SKM-1 treated with dmso at 0.1 percent for 144 hours (cell line): ENCODE results near the gene LMTK2.
A peak's percentile ranks its signal among the peaks of the same experiment; 100 is the strongest.

Experiments used
- DNase-seq: peaks from one replicate; lab custom pipeline; 2025; ENCODE audit not compliant: unreplicated experiment; lab: John Stamatoyannopoulos, UW

Gene LMTK2

DNA sequence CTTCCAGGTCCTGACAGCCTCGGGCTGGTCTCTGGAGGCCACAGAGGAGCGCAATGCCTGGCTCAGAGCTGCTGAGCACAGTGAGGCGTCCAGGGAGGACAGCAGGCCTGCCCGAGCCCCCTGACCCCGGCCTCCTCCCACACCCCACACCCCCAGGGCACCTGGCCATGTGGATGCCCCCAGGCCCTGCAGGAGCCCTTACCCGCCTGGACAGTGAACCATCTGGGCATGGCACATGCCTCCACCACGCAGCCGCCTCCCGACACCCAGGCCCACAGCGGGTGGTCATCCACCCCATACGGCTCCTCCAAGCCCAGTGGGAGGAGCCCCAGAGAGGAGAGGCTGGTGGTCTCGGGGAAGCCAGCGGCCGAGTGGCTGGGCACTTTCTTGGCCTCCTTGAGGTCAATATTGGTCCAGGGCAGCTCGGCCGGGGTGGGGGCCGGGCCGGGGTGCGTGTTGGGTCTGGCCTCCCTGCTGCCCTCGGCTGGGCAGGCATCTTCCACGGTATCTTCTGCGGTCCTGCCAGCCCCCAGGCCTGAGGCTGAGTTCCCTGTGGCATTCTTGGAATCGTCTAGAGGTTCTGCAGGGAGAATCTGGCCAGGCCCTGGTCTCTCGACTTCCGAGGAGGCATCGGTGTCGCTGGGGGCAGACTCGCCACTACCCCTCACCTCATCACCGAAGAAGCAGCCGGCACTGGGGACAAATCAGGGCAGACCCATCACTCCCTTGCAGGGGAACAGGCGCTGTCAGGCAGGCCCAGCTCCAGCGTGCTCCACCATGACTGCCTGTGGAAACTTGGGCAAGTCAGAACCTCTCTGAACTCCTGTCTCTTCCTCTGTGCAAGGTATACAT, 126.8 kb downstream of the LMTK2 start:
- no peak for DNase-seq

DNA sequence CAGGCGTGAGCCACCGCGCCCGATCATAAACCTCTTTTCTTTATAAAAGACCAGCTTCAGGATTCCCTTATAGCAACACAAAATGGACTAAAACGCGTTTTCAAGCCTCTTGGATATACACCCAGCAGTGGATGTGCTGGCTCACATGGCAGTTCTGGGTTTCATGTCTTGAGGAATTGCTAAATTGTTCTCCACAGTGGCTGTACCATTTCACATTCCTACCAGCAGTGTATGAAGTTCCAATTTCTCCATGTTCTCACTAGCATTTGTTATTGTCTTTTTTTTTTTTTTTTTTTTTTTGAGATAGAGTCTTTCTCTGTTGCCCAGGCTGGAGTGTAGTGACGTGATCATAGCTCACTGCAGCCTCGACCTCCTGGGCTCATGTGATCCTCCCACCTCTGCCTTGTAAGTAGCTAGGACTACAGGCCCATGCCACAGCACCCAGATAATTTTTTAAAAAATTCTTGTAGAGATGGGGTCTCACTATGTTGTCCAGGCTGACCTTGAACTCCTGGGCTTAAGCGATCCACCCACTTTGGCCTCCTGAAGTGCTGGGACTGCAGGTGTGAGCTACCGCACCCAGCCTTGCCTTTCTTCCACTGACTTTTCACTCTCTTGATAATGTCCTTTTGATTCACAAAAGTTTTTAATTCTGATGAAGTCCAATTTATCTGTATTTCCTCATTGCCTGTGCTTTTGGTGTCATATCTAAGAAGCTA, 127.9 kb downstream of the LMTK2 start:
- DNase-seq = no peak

DNA sequence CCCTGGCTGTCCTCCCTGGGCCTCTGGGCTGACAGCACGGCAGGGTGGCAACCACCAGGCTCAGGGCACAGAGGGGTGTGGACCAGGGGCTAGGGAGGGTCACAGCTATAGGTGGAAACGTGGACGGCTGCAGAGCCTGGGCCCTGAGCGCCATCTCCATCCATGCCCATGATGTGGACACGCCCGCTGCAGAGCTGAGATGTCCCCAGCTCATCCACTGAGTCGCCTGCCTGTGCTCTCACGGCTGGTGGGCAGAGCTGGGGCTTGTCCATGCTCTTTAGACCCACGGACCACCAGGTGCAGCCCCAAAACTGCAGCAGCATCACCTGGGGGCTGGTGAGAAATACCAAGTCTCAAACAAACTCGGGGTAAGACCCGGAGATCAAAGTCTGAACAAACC, 129.2 kb downstream of the LMTK2 start:
- DNase-seq = no peak

DNA sequence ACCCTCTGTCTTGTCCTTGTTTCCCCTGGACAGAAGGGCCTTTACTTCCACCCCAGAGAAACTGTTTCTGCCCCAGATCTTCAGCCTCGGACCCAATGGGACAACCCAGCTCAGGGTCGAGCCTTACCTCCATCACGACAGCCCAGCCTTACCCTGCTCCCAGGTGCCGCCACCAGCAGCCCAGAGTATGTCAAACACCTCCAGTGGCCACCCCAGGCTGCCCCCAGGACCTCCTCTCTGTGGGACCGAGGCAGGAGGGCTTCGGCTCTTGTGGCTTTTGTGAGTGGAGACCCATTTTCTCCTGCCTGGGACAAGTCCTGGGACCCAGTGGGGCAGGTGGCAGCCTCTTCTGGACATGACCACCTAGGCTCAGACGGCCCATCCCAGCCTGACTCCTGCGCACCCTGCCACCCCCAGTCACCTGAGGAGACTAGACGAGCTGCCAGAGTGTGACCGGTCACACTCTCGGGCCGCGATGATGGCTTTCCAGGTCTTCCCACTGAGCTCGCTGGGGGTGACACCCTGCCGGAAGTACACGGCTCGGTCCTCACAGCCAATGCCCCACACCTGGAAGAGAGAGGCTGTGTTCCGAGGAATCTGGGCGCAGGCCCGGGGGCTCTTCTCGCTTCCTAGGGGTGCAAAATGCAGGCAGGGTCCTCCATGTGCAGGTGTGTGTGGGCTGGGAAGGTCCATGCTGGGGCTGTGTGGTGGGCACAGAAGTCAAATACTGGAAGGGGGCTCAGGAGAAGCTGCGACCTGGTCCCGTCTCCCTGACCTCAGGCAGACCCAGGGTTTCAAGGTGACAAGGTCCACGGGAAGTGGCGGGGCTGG, 129.9 kb downstream of the LMTK2 start:
- DNase-seq = no peak

DNA sequence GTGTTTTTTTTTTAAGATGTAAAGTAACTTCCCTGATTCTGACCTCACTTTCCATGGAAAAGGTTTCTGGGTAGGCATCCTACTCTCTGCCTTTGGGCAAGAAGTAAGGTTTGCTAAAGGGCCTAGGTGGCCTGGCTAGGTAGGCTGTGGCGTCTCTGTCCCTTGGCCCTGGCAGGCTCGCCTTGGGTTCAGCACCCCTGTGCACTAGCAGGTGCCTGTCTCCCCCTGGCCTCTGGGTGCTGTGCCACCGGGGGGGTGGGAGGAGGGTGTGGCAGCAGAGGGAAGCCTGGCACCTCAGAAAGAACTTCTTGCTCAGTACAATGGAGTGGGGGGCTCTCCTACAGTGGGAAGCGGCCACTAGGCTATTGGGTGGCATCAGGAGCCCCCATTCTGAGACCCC, 131.4 kb downstream of the LMTK2 start:
- DNase-seq = no peak

DNA sequence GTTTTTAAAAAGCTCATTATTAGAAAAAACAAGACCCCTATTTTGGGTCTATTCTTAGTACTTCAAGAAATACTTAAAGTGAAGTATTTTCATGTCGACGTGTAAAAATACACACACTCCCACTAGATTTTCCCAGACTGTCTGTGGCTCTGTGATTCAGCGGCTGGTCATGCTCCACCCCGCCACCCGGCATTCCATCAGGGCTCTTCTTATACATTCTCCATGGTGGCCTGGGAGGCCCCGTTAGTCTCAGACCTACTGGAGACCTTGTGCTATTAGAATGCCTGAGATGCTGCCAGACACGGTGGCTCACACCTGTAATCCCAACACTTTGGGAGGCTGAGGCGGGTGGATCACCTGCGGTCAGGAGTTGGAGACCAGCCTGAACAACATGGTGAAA, 132.3 kb downstream of the LMTK2 start:
- no peak for DNase-seq

DNA sequence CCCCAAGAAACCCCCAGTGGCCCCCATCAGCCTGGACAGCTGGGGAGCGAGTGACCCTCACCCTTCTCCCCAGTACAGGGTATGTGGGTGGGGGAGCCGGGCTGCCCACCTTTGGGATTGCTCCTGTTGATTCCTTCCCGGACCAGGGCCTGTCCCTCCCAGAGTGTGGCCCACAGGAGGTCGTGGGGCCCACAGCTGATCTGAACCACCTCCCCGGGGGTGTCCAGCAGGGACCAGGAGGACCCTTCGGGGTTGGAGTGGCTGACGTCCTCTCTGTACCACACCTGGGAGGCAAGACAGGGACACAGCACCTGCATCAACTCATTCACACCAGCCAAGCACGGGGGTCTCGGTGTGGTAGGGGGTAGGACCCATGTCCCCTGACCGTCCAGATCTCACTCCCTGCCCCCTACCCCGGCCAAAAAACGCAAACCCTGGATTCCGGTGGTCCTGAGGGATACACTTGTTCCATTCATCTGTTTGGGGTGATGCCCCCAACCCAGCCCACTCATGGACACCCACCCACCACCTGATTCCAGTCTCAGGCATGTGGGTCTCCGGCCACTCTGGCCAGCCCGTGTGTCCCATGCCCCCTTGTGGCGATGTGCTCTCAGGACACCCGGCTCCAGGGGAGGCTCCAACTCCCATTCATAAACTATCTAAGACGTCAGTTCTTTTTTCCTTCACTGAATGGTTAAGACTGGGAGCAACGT, 134.5 kb downstream of the LMTK2 start:
- peak; percentile 19 for DNase-seq

DNA sequence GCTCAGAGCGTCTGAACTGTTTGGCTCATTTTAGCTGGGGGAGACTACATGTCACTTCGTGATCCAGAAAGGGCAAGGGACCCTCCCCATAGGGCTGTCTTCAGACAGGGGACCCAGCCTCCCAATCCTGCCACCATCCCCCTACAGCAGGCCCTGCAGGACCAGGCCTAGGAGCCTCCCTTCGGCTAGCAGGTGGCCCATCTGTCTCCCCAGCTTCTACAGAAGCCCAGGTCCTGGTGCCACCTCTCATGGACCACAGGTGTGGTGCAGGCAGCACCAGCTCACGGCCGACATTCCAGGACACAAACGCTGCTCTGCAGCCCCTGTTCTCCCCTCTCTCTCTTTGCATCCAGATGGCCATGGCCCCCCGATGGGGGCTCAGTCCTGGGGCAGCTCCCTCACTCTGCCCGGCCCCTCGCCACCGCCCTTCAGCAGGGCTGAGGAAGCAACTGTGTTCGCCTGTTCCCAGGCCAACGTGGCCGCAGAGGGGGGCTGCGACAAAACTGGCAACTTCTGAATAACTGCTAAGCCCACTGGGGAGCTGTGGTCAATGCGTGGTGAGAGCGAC, 135.1 kb downstream of the LMTK2 start:
- no peak for DNase-seq

DNA sequence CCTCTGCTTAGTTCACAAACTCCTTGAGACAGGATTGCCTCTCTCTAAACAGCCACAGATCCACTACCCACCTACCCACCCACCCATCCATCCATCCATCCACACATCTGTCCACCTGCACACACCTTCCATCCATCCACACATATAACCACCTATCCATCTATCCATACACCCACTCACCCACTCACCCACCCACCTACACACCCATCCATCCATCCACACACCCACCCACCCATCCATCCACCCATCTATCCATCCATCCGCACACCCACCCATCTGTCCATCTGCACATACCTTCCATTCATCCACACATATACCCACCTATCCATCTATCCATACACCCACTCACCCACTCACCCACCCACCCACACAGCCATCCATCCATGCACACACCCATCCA, 135.7 kb downstream of the LMTK2 start:
- no peak for DNase-seq

DNA sequence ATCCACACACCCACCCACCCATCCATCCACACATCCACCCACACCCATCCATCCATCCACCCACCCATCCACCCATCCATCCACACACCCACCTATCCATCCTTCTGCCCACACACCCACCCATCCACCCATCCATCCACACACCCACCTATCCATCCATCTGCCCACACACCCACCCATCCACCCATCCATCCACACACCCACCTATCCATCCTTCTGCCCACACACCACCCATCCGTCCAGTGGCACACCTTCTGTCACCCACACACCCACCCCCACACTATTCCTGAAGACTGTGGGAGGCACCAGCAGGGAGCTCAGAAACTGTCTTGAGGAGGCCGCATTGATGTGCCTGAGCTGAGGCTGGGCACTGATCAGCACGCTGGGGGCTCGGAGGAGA, 136.3 kb downstream of the LMTK2 start:
- DNase-seq = no peak

DNA sequence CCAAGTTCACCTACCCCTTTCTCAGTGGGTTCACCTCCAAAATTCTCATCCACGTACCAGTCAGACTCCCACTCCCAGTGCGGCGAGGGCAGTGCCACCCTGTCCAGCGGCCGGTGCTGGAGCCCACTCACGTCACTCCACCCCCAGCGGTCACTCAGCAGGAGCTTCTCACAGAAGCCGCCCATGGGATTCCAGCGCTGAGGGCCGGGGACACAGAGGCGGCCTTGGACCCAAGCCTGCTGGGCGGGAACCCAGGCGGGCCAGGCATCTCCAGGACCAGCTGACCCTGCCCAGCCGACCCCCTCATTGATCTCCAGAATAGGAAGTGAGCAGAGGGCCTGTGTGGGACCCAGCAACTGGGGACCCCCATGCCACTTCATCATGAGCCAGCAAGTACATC, 138.2 kb downstream of the LMTK2 start:
- no peak for DNase-seq

DNA sequence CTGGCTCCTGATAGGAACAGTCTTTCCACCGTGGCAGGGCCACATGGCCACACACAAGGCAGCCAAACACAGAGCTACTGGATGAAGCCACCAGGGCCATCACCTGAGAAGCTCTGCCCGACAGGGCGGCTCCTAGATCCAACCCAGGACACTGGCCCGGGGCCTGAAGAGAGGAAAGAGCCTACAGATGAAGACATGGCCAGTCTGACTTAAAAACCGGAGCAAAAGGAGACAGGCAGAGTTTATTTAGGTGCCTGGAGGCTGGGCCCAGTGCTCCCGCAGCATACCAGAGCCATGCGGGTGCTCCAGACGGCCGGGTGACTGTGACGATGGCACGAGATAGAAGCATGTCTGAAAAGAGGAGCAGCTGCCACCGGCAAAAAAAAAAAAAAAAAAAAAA, 141.5 kb downstream of the LMTK2 start:
- DNase-seq = no peak

DNA sequence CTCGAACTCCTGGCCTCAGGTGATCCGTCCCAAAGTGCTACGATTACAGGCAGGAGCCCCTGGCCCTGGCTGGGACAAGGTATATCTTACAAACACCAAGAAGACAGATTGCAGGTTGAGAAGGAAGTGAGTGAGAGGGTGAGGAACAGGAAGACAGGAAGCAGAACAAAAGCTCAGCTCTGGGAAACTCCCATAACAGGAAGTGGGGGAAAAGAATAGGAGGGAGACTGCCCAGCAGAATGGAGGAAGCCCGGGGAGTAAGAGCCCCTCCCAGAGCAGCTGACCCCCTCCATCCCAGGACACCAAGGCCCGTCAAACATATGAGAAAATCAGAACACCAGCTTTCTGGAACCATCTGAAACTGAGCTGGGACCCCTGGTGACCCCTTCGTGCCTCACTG, 142.4 kb downstream of the LMTK2 start:
- peak; percentile 25 for DNase-seq

DNA sequence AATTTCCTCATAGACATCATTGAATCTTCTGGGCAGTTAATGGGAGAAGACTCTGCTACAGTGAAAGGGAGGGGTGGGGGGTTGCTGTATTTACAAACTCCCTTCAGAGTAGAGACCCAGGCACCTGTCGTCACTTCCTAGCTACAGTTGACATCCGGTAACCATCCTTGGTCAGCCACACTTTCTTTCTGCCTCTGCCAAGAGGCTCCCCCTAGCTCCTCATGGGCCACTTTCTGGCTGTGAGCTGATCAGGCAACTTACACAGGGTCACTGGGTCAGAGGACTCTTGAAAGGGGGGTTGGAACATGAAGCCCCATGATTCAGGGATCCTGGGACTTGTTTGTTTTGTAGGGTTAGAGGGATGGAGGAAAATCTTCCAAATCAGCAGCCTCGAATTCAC, 144.1 kb downstream of the LMTK2 start:
- no peak for DNase-seq

DNA sequence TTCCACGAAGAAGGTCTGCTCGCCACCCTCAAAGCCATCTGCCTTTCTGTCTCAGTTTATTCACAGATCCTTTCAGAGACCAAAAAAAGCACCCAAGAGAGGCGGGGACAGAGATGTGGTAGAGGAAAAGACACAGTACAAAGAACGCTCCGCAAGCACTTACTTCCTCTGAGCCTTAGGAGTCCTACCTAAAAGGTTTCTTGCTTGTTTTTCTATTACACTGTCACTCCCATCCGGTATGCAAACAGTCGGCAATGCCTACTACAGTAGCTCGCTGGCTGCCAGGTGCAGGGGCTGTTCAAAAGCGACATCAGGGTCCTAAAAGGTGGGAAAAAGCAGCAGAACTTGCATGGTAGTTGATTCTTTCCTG, 144.6 kb downstream of the LMTK2 start:
- DNase-seq = no peak

DNA sequence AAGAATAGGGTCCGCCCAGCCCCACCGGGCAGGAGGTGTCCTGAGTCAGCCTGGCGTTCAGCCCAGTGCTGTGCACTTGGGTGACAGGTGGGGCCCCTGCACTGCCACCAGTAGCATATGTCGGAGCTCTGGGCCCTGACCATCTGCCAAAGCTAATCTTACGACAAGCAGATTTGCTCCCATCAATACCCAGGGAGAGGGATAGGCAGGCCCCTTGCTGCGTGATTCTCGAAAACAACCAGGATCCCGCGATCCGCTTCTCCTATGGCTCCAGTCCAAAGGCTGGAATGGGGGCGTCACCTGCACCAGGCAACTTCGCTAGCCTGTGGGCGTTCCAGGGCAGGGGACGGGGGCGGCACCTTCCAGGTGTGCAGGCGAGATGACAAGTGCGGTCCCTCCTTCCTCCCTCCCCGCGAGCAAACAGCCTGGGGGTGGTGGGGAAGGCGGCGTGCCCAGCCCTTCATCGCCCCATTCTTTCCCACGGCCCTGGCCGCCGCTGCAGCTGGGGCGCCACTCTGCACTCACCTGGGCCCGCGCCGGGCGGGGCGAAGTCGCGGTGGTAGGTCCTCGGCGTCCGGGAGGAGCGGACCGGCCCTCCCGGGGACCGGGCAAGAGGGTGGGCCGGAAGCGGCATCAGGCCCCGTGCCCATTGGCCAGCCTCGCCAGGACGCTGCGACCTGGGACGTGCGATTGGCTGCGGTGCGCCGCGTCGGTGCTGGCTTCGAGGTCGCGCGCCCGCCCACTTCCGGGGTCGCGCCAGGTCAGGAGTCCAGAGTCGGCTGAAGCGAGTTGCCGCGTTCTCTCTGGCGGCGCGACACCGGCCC, 145.2 kb downstream of the LMTK2 start, which contains the start of gene TECPR1:
TECPR1 (minus strand) TSS at position 632 of the 824 bp plus-strand sequence. CDS start 6,086 bp downstream, outside the sequence.
- peak; percentile 93 for DNase-seq

DNA sequence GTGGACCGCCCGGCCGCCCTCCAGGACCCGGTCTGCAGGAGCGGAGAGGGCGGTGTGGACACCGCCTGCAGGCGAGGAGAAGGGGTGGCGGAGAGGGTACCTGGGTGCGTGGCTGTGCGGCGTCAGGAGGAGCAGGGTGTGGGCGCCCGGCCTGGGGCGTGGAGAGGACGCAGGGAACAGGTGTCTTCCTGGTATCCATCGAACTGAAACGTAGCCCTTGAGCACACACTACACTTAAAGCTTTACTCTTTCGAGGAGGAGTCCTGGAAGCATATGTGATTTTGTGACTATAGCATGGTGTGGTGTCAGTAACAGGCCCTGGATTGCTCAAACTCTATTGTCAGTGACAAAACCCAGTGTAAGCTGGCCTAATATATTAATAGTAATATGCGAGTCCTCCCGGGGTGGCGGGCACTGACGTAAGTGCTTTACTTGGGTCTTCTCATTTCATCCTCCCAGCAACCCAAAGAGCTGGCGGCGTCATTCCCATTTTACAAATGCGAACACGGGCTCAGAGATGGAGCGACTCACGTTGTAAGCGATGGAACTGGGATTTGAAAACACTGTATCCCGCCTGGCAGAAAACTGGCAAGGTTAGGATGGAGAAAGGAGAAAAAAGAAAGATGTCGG, 145.9 kb downstream of the LMTK2 start:
- DNase-seq = no peak

DNA sequence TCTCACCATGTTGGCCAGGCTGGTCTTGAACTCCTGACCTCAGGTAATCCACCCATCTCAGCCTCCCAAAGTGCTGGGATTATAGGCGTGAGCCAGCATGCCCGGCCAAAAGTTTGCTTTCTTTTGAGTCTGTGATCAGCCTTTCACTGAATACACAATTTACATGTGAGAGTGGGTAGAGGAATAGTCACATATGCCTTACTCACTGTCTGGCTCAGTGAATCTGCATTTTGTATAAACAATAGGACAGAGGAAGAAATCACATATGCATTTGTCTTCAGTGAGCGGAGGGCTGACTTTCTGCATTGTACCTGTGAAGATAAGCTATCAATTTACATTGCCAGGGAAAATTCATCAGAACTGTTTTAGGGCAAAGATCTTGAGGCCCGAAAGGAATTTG, 147.9 kb downstream of the LMTK2 start:
- no peak for DNase-seq

DNA sequence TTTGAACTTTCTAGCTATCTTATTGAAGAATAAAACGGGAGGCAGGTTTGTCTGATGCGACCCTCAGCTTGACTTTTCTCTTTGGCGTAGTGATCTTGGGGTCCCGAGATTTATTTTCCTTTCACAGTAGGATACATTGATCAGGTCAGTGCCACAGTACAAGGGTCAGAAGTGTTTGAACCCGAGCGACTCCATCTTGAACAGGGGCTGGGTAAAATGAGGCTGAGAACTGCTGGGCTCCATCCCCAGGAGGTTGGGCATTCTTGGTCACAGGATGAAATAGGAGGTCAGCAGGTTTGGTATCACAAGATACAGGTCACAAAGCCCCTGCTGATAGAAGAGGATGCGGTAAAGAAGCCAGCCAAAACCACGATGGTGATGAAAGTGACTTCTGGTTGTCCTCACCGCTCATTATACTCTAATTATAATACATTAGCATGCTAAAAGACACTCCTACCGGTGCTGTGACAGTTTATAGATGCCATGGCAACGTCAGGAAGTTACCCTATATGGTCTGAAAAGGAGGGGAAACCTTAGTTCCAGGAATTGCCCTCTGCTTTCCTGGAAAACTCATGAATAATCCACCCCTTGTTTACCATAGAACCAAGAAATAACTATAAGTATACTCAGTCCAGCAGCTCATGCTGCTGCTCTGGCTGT, 148.4 kb downstream of the LMTK2 start:
- no peak for DNase-seq
